DOHH2 (cell line): ENCODE results near the gene GATA5.

Experiments
- H3F3A ChIP-seq: fragments of 200-600 bp; sonication (generic), shearing (Covaris generic); 2 replicates; pipeline ENCODE4 v1.6.0; 2016; ENCODE audit warnings: antibody characterized with exemption, mild to moderate bottlenecking; ENCODE audit not compliant: control insufficient read depth, insufficient read depth
- H3K27ac ChIP-seq: fragments of 200-600 bp; sonication (generic); 2 replicates; pipeline ENCODE4 v1.5.1; 2014; ENCODE audit warnings: low read depth, mild to moderate bottlenecking, low read length, moderate library complexity
- H3K27me3 ChIP-seq: fragments of 200-600 bp; sonication (generic); 2 replicates; pipeline ENCODE4 v1.6.1; 2014; ENCODE audit warnings: mild to moderate bottlenecking, low read length, mixed read lengths; ENCODE audit not compliant: control insufficient read depth
- H3K36me3 ChIP-seq: fragments of 200-600 bp; sonication (generic); 2 replicates; pipeline ENCODE4 v1.6.1; 2014; ENCODE audit warnings: mild to moderate bottlenecking, low read length, moderate library complexity, mixed read lengths; ENCODE audit not compliant: control insufficient read depth
- H3K4me1 ChIP-seq: fragments of 200-600 bp; sonication (generic); 2 replicates; pipeline ENCODE4 v1.6.1; 2014; ENCODE audit warnings: mild to moderate bottlenecking, low read length, mixed read lengths; ENCODE audit not compliant: control insufficient read depth
- H3K4me2 ChIP-seq: fragments of 200-600 bp; sonication (generic); 2 replicates; pipeline ENCODE4 v1.6.0; 2014; ENCODE audit warnings: mild to moderate bottlenecking, low read length, moderate library complexity
- H3K4me3 ChIP-seq: fragments of 200-600 bp; sonication (generic); 2 replicates; pipeline ENCODE4 v1.5.1; 2014; ENCODE audit warnings: mild to moderate bottlenecking, low read length, mixed read lengths
- H3K79me2 ChIP-seq: fragments of 200-600 bp; sonication (generic); 2 replicates; pipeline ENCODE4 v1.6.1; 2014; ENCODE audit warnings: mild to moderate bottlenecking, low read length, mixed read lengths; ENCODE audit not compliant: control insufficient read depth
- H3K9me2 ChIP-seq: fragments of 200-600 bp; sonication (generic); replicated peaks from 2 replicates; pipeline ENCODE4 v1.6.1; 2014; ENCODE audit warnings: mild to moderate bottlenecking, low read length, mixed read lengths; ENCODE audit not compliant: control insufficient read depth
- H3K9me3 ChIP-seq: fragments of 200-600 bp; sonication (generic); 2 replicates; pipeline ENCODE4 v1.6.1; 2014; ENCODE audit warnings: antibody characterized with exemption, low read length, mixed read lengths; ENCODE audit not compliant: control insufficient read depth, insufficient read depth
- H4K20me1 ChIP-seq: fragments of 200-600 bp; sonication (generic); 2 replicates; pipeline ENCODE4 v1.6.0; 2014; ENCODE audit warnings: low read depth, mild to moderate bottlenecking, antibody characterized with exemption, low read length, moderate library complexity; ENCODE audit not compliant: control insufficient read depth, insufficient read depth
- CTCF ChIP-seq: fragments of 200-600 bp; sonication (generic); IDR thresholded peaks from one replicate; pipeline ENCODE4 v1.5.1; 2014; ENCODE audit warnings: antibody characterized with exemption, mild to moderate bottlenecking, low read depth, low read length; ENCODE audit not compliant: poor library complexity, severe bottlenecking
- EZH2phosphoT487 ChIP-seq: fragments of 200-600 bp; sonication (generic); IDR thresholded peaks from 2 replicates; pipeline ENCODE4 v1.6.1; 2017; ENCODE audit warnings: borderline replicate concordance, mild to moderate bottlenecking, antibody characterized with exemption, low read length, moderate library complexity, mixed read lengths

Gene GATA5

GRCh38 chr20:62506087-62506486 is 30.3 kb upstream of the GATA5 start:
- H3K9me2 ChIP-seq = no peaks in the 10 kb centered on the region
- no peak for TF ChIP-seq EZH2phosphoT487
- TF ChIP-seq CTCF = no peak
- peaks cover 7% of the 10 kb centered on the region for H3K4me1 ChIP-seq
- H3F3A ChIP-seq = no peaks in the 10 kb centered on the region
- no peak overlapping the region for H3K4me2 ChIP-seq
- no peak overlapping the region for H3K27ac ChIP-seq
- H3K4me3 ChIP-seq = no peak overlapping the region
- no peaks in the 10 kb centered on the region for H4K20me1 ChIP-seq
- H3K36me3 ChIP-seq = no peaks in the 10 kb centered on the region
- no peaks in the 10 kb centered on the region for H3K27me3 ChIP-seq
- no peaks in the 10 kb centered on the region for H3K9me3 ChIP-seq
- H3K79me2 ChIP-seq = no peaks in the 10 kb centered on the region

- peaks cover 9% of the 10 kb centered on the region for H3K4me1 ChIP-seq
- H3K27ac ChIP-seq = no peak overlapping the region
- H3K79me2 ChIP-seq = no peaks in the 10 kb centered on the region
Observed at GRCh38 chr20:62505337-62506045, 29.7 kb upstream of the GATA5 start.

GRCh38 chr20:62504323-62504722 is 28.5 kb upstream of the GATA5 start:
- Histone ChIP-seq H3K9me2 (no peaks in the 10 kb centered on the region), H3K9me3 (peaks cover 3% of the 10 kb centered on the region; the same call in 1 of the 2 replicates), H3K27ac (no peak overlapping the region), H3K79me2 (no peaks in the 10 kb centered on the region), H3K4me2 (no peak overlapping the region), H3K4me1 (peaks cover 17% of the 10 kb centered on the region), H3K4me3 (no peak overlapping the region), H3F3A (peaks cover 6% of the 10 kb centered on the region), H3K27me3 (no peaks in the 10 kb centered on the region), H3K36me3 (no peaks in the 10 kb centered on the region), H4K20me1 (no peaks in the 10 kb centered on the region)
- TF ChIP-seq EZH2phosphoT487 (no peak), CTCF (no peak)

More at GRCh38 chr20:62505337-62506045, 29.7 kb upstream of the GATA5 start:
- Histone ChIP-seq H4K20me1 (no peaks in the 10 kb centered on the region), H3K4me2 (no peak overlapping the region), H3F3A (no peaks in the 10 kb centered on the region), H3K36me3 (no peaks in the 10 kb centered on the region), H3K9me2 (no peaks in the 10 kb centered on the region), H3K4me3 (no peak overlapping the region), H3K27me3 (no peaks in the 10 kb centered on the region), H3K9me3 (peaks cover 2% of the 10 kb centered on the region; the same call in 1 of the 2 replicates)
- TF ChIP-seq CTCF (no peak), EZH2phosphoT487 (no peak)
